Right atrium auricular region (tissue), 2 donors: ENCODE measurements around the gene PRSS3. TPM values are rescaled to one million over a fixed set of nuclear protein-coding genes. Genes with fewer than 3 reads are reported as not detected.
A peak's percentile ranks its signal among the peaks of the same experiment; 100 is the strongest.
"Not testable (repeated sequence)": the region's sequence is repeated elsewhere in the genome, so short reads cannot be mapped to it uniquely, and the experiment has no call there.

Source experiments
- DNase-seq: peaks from one replicate; pipeline ENCODE4 v3.0.0-alpha.2; 2019; ENCODE audit warnings: low spot score
- H3K27ac ChIP-seq, 2 donors: fragments of 200-600 bp; sonication (generic); 1 replicate in 1 of 2; 2 replicates in 1 of 2; pipeline ENCODE4 v1.5.1; 2016 to 2019
- H3K27me3 ChIP-seq, 2 donors: fragments of 200-600 bp; sonication (generic); one replicate each; pipeline versions ENCODE4 v1.5.1 to v1.6.0; 2017 to 2019
- H3K36me3 ChIP-seq: fragments of 200-600 bp; sonication (generic); one replicate; pipeline ENCODE4 v1.5.1; 2016
- H3K4me1 ChIP-seq, 2 donors: fragments of 200-600 bp; sonication (generic); one replicate each; pipeline versions ENCODE4 v1.5.1 to v1.6.0; 2017 to 2019
- H3K4me3 ChIP-seq, 2 donors: fragments of 200-600 bp; sonication (generic); 1 replicate in 1 of 2; 2 replicates in 1 of 2; pipeline ENCODE4 v1.5.1; 2017 to 2019; ENCODE audit warnings: mild to moderate bottlenecking in 1 of 2, moderate library complexity in 1 of 2
- H3K9me3 ChIP-seq, 2 donors: fragments of 200-600 bp; sonication (generic); one replicate each; pipeline ENCODE4 v1.5.1; 2019
- total RNA-seq, 2 donors: library from RNA; depleted of rRNA; stranded (reverse); fragments of >200 nt; gene quantifications; one replicate each; pipeline ENCODE4 v1.1.0, GENCODE V29; 2016
- TF ChIP-seq, protein P1 (sequence below), 2 donors: fragments of 200-600 bp; sonication (generic); IDR thresholded peaks; one replicate each; pipeline ENCODE4 v1.5.1; 2019; ENCODE audit warnings: antibody characterized with exemption in 2 of 2

PRSS3 gene
- total RNA-seq = 1 to 10 TPM in 1 of 2 donors, not detected in 1; 3.5 TPM

DNA sequence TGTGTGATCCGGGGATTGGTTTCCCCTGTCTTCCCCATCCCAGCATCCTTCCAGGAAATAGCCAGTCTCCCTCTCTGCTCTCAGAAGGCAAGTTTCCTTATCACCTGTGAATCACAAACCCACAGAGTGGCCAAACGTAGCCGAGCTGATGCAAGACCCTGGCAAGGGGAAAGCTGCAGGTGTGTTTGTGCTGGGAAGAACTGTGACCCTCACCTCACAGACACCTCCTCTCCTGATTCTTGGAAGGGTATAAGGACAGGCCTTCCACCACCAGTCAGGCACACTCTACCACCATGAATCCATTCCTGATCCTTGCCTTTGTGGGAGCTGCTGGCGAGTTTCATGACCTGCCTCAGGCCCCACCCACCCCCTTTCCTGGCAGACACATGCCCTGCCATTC lies at the start of gene PRSS3:
Gene PRSS3 (plus strand): TSS at position 281 of the 400 bp plus-strand sequence. CDS start 13 bp downstream, at position 294.
- Histone ChIP-seq H3K4me3 (no peak within 1 kb of the TSS), H3K27me3 (no peaks in the 10 kb centered on the region), H3K27ac (no peak within 1 kb of the TSS), H3K36me3 (no peaks in the 10 kb centered on the region), H3K4me1 (no peaks in the 10 kb centered on the region), H3K9me3 (no peaks in the 10 kb centered on the region)
- TF ChIP-seq, protein P1, sequence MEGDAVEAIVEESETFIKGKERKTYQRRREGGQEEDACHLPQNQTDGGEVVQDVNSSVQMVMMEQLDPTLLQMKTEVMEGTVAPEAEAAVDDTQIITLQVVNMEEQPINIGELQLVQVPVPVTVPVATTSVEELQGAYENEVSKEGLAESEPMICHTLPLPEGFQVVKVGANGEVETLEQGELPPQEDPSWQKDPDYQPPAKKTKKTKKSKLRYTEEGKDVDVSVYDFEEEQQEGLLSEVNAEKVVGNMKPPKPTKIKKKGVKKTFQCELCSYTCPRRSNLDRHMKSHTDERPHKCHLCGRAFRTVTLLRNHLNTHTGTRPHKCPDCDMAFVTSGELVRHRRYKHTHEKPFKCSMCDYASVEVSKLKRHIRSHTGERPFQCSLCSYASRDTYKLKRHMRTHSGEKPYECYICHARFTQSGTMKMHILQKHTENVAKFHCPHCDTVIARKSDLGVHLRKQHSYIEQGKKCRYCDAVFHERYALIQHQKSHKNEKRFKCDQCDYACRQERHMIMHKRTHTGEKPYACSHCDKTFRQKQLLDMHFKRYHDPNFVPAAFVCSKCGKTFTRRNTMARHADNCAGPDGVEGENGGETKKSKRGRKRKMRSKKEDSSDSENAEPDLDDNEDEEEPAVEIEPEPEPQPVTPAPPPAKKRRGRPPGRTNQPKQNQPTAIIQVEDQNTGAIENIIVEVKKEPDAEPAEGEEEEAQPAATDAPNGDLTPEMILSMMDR (IDR thresholded peaks at IDR 0.05) = no peak
- DNase-seq = no peak

DNA sequence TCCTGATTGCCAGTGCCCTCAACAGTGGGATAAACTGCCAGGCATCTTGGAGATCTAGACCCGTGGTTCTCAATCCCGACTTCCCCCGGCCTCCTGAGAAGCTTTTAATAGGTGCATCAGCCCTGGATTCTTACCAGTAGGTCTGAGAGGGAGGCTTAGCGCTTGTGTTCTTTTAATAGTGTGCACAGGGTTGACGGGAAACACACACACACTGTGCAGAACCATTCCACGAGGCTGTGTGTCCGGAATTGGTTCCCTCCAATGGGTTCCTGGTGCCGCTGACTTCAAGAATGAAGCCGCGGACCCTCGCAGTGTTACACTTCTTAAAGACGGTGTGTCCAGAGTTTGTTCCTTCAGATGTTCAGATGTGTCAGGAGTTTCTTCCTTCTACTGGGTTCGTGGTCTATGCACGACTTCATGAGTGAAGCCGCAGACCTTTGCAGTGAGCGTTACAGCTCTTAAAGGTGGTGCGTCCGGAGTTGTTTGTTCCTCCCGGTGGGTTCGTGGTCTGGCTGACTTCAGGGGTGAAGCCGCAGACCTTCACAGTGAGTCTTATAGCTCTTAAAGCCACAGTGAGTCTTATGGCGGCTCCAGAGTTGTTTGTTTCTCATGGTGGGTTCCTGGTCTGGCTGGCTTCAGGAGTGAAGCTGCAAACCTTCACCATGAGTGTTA lies 46.6 kb upstream of the PRSS3 start:
- H3K27ac ChIP-seq = no peak overlapping the region

DNA sequence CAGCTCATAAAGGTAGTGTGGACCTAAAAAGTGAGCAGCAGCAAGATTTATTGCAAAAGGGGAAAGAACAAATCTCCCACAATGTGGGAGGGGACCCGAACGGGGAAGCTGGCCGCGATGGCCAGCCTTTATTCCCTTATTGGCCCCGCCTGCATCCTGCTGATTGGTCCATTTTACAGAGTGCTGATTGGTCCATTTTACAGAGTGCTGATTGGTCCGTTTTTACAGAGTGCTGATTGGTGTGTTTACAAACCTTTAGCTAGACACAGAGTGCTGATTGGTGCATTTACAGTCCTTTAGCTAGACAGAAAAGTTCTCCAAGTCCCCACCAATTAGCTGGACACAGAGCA lies 46.1 kb upstream of the PRSS3 start:
- not testable (repeated sequence) for H3K9me3 ChIP-seq, H3K36me3 ChIP-seq, DNase-seq, H3K4me3 ChIP-seq, H3K27ac ChIP-seq, H3K27me3 ChIP-seq
- H3K4me1 ChIP-seq = peaks cover 0 to 12% of the 10 kb centered on the region in 2 donors

More for the DNA sequence above, 46.6 kb upstream of the PRSS3 start:
- no peaks in the 10 kb centered on the region for H3K9me3 ChIP-seq
- TF ChIP-seq, protein P1 (IDR thresholded peaks at IDR 0.05) = no peak
- H3K36me3 ChIP-seq = no peaks in the 10 kb centered on the region
- peaks cover 0 to 12% of the 10 kb centered on the region in 2 donors for H3K4me1 ChIP-seq
- no peak overlapping the region for H3K4me3 ChIP-seq
- no peak for DNase-seq
- H3K27me3 ChIP-seq = peaks cover 0 to 9% of the 10 kb centered on the region in 2 donors

DNA sequence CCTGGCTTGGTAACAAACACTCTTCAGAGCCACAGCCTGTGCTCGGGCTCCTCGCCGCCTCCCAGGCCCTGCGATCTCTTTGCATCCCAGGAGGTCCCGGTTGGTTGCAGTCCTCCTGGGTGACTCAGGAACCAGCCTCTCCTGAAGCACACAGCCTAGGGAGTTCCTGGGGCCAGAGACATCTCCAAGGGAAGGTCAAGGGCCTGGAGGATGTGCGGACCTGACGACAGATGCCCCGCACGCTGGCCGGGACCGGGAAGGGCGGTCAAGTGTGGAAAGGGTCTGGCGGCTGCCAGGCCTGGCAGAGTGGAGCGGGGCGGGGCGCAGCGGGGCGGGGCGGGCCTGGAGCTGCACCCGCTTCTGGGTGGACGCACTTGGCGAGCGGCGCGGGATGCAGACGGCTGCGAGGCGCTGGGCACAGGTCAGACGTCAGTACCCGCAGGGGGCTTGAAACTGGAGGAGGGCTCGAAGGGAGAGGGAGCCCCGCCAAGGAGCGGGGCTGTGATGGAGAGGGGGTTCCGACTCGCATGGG lies 45.0 kb upstream of the PRSS3 start:
- Histone ChIP-seq H3K9me3 (no peaks in the 10 kb centered on the region), H3K36me3 (no peaks in the 10 kb centered on the region), H3K4me3 (peak overlapping the region in 1 of 2 donors; percentile 34), H3K4me1 (peaks cover 0 to 12% of the 10 kb centered on the region in 2 donors), H3K27ac (no peak overlapping the region), H3K27me3 (peaks cover 0 to 9% of the 10 kb centered on the region in 2 donors)
- TF ChIP-seq, protein P1 (IDR thresholded peaks at IDR 0.05) = no peak
- DNase-seq = no peak

DNA sequence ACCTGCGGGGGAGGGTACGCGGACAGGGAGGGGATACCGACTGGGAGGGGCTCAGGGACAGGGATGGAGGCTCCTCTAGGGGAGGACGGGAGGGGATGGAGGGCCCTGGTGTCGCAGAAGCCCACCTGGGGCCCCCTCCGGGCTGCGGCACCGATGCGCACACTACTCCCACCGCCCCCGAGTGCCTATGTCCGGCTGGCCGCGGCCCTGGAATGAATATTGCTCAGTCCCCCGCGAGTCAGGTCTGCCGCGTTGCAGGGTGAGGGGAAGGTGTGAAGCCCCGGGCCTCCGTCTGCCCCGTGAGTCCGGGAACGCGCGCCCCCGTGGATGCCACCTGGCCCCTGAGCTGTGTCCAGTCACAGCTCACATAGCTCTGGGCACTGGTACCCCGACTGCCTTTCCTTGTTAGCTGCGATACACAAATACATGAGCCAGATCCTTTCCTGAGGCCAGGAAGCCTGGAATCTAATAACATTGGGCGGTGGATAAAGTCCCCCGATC lies 44.5 kb upstream of the PRSS3 start:
- Histone ChIP-seq H3K27ac (no peak overlapping the region), H3K4me3 (peak overlapping the region in 1 of 2 donors; percentile 34), H3K9me3 (no peaks in the 10 kb centered on the region), H3K36me3 (no peaks in the 10 kb centered on the region), H3K4me1 (peaks cover 0 to 12% of the 10 kb centered on the region in 2 donors), H3K27me3 (peaks cover 0 to 9% of the 10 kb centered on the region in 2 donors)
- TF ChIP-seq, protein P1 (IDR thresholded peaks at IDR 0.05) = no peak
- DNase-seq = no peak

DNA sequence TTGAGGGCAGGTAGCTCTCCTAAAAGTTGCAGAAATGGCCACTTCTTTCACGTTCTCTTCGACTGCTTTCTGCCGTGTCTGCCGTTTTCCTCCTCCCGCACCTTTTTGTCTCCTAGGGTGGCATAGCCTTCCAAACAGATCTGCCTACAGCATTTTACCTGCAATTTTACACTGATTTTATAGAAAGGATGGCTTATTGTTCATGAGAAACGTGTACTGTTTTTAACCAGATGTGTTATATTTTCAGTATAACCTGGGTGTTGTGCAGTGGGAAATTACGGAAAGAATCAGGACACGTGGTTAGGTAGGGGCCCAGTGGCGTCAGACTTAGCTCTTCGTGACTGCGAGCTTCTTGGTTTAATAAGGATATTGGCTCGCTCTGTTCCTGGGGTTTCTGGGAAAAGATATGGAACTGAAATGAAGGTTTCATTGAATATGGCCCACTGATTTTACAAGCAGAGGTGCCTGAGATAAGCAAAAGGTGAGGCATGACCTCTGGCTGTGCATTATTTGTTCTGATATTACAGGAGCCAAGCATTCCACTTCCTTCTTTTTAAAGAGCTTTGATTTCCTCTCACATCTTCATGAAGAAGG lies 43.7 kb upstream of the PRSS3 start:
- H3K27ac ChIP-seq = no peak overlapping the region
- H3K4me1 ChIP-seq = peaks cover 0 to 12% of the 10 kb centered on the region in 2 donors
- H3K4me3 ChIP-seq = no peak overlapping the region
- no peaks in the 10 kb centered on the region for H3K36me3 ChIP-seq
- TF ChIP-seq, protein P1 (IDR thresholded peaks at IDR 0.05) = no peak
- no peaks in the 10 kb centered on the region for H3K9me3 ChIP-seq
- peaks cover 0 to 9% of the 10 kb centered on the region in 2 donors for H3K27me3 ChIP-seq
- no peak for DNase-seq
